HG02981 (cell line): ENCODE results near the gene CDYL2.

ENCODE experiments used
- ATAC-seq: cut with Tn5 transposase; IDR thresholded peaks from one replicate; pipeline ENCODE4 v1.9.1; 2021; ENCODE audit warnings: mild to moderate bottlenecking, moderate library complexity; ENCODE audit not compliant: unreplicated experiment

CDYL2 gene

DNA sequence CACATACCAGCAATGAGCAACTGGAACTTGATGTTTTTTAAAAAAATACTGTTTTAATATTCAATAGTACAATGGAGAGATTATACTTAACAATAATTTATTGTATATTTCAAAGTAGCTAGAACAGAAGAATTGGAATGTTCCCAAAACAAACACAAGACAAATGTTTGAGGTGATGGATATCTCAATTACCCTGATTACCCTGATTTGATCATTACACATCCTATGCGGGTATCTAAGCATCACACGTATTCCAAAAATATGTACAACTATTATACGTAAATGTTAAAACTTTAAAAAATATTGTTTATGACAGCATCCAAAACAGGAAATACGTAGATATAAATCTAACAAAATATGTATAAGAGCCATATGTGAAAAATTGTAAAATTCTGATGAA is 166.8 kb downstream of the CDYL2 start:
- ATAC-seq, result no peak

DNA sequence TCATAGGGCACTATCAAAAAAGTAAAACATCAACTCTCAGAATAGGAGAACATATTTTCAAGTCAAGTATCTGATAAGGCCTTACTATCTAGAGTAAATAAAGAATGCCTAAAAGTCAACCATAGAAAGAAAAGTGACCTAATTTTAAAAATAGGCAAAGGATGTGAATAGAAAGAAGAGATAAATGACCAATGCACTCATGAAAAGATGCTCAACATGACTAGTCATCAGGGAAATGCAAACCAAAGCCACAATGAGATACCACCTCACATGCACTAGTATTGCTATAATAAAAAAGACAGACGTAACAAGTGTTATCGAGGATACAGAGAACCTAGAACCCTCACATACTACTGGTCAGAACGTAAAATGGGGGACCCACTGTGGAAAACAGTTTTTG is 172.8 kb downstream of the CDYL2 start:
- ATAC-seq, result no peak

DNA sequence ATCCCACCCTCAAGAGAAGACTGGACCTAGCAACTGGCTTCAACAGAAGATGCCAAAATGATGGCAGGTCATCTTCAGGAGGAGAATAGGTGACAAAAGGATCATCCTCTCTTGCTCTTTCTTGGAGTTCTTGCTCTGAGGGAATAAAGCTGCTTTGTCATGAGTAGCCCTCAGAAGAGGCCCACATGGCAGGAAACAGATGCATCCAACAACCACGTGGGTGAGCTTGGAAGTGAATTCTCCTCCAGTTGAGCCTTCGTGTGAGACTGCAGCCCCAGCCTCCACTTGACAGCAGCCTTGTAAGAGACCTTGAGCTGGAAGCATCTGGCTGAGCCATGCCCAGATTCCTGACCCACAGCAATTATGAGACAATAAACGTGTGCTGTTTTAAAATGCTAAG is 176.1 kb downstream of the CDYL2 start:
- no peak for ATAC-seq

DNA sequence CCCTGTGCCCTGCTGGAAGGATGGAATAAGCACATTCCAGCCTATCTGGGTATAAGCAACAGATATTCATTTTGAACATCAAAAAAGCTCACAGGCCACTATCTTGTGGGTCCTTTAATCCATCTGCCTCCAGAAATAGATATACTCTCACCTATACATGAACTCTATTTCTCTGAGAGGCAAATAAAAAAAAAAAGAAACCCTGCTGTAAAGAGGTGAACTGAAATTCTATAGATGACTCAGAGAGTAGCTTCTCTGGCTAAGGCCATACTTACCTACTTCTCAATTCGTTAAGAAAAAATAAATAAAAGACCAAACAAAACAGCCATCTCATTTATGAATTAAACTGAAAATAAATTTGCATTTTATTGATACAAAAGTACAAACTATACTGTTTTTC is 177.3 kb downstream of the CDYL2 start:
- ATAC-seq, result peak; percentile 92

DNA sequence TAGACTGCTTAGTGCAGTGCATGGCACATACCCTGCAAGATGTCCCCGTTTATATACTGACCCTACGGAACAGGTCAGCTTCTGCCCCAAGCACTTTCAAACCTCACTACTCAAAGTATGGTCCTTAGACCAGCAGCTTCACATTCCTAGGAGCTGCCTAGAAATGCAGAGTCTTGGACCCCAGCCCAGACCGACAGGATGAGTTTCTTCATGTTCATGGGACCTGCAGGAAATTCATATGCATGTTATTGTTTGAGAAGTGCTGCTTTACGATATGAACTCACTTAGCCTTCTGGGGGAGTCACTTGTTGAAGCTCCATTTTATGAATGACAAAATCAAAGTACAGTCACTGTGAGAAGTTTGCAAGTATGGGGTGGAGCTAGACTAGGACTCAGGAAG is 181.0 kb downstream of the CDYL2 start:
- no peak for ATAC-seq

DNA sequence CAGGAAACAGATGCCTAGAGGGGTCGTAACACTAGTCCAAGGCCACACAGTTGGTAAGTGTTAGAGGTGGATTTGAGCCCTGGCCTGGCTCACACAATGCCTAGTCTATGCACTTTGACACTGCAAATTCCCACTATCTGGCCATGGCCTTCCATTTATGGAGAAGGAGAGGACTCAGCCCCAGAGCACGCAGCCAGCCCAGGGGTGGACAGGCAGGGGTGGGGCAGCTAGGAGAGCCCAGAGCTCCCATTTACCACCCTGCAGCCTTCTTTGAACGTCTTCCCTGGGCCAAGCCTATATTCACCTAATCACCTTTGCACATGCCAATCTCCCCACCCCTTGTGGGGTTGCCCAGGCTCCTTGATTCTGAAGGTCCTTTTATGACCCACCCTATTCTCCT is 182.4 kb downstream of the CDYL2 start:
- ATAC-seq, result no peak

DNA sequence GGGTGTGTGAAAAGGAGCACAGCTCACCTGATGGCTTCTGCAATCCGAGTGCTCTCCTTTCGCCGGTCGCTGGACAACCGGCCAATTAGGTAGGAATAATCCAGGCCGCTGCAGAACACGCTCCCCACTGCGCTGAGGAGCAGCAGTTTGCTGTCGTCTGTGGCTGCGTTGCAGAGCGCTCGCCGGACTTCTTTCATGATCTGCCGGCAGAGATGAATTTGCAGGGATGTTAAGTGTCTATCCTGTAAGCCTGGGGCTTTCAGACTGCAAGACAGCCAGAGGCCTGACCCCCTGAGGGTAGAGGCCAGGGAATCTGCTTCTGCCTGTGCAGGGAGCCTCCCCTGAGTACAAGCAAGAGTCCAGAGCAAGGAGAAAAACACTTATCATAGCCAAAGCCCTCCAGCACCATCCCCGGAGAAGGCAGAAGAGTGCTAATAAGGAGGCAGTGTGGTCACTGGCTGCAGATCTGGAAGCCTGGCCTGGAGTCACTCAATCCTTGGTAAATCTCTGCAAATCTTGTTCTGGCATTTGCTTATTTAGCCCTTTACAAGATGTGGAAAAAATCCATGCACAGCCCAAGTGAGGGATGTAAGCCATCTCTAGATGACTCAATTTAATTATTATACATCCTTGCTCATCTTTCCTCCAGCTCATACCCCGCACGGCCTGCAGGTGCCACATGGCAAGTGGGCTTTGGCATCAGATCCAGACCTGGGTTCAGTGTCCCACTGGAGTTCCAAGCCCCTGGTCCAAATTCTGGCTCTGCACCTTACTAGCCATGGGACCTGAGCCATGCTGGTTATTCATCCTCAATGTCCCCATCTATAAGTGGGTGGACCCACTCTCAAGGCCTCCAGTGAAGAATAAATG is 183.4 kb downstream of the CDYL2 start:
- no peak for ATAC-seq

DNA sequence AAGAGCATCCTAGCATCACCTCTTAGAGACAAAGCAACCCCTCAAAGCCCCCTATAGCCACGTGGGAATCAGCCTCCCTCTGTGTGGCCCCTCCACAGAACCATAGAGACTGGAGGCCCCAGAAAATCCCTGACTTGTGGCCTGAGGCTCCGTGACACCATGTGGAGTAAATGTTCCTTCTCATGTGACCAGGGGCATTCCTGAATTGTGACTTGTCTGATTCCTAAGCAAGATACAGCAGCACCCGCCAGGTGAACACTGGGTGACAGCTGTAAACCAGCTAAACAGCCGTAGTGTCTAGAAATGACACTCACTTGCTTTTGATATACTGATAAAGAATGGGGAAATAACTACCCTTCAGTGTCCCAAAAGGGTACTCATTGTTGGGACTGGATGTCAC is 184.6 kb downstream of the CDYL2 start:
- ATAC-seq, result no peak

DNA sequence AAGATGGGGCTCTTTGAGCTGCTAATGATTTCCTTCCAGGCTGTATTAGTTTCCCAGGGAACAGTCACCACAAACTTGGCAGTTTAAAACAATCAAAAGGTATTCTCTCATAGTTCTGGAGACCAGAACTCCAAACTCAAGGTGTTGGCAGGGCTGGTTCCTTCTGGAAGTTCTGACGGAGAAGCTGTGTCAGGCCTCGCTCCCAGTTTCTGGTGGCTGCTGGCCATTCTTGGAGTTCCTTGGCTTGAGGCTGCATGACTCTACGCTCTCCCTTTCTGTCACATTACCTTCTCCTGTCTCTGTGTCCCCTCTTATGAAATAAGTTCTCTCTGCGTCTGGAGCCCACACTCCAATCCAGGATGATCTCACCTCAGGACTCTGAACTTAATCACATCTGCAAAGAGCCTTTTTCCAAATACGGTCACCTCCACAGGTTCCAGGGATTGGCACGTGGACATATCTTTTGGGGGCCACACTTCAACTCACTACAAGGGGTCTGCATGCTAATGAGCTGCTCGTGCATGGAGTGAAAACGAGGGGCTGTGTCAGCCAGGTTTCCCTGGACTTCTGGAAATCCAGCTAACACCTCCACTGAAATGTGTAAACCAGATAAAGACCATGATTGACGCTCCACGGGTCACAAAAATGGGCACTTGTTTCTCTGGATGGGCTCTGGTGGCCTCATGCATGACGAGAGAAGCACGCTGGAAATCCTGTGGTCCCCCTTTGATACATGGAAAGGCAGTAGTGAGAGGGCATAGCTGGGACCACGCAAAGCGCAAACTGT is 185.3 kb downstream of the CDYL2 start:
- ATAC-seq, result no peak

DNA sequence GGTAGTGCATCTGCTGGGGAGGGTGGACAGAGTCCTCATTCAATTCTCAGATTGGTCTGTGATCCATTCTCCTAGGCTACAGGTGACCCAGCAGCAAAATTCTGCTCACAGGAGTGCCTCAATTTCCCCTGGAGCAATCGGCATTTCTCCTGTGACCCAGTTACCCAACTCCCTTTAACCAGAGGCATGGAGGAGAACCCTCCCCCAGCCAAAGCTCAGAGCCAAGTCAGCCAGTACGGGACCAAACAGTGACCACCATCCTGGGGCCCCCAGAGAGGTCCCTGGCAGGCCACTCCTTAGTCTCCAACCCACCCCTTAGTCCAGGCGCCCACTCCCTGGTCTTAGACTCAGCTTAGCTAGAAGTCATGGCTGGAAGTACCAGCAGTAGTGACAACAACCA is 188.0 kb downstream of the CDYL2 start:
- ATAC-seq, result no peak

DNA sequence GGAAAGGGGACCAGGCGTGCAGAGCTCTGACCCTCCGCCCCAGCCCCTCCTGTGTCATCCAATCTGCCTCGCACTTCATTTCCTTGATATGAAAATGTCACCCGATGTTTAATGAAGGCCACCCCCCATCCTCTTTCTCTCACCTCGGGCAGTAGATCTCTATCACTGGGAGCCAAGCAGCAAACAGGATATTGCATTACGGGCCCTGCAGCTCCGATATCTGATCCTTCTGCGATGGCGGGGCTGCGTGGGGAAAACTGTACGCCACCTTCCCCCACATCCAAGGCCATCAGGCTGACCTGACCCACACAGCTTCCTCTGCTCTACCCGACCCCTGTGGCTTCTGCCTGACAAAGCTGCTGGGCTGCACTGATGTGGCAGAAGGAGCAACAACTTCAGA is 188.7 kb downstream of the CDYL2 start:
- no peak for ATAC-seq

DNA sequence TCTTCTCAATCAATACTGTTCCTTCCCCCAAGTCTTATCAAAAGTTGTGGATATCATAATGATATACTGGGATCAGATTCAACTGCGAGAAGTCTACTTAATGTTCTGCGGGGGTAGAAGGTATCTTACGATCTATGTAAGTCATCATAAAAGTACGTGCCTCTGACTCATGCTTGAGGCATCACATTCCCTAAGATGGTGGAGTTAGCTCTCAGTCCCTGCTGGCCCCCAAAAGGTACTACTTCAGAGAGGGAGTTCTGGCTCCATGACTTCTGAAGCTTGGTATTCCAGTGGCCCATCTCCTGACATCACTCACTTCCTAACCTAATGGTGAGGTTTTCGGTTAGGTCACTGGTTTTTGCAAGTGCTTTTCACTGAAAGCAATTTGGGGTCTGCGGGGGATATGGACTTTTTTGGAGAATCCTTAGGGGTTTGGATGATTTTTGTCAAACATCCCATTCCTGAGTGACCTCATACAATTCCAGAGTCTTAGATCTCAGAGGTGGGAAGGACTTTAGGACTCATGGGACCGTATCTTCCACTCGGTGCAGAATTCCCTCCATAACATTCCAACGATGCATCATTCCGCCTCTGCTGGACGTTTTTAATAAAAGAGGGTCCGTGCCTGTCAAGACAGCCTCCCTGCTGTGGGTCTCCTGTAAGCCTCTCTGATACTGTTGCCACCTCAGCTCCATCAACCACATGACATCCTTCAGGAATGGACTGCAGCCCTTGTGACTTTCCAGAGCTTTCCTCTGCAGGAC is 189.3 kb downstream of the CDYL2 start:
- ATAC-seq, result no peak

DNA sequence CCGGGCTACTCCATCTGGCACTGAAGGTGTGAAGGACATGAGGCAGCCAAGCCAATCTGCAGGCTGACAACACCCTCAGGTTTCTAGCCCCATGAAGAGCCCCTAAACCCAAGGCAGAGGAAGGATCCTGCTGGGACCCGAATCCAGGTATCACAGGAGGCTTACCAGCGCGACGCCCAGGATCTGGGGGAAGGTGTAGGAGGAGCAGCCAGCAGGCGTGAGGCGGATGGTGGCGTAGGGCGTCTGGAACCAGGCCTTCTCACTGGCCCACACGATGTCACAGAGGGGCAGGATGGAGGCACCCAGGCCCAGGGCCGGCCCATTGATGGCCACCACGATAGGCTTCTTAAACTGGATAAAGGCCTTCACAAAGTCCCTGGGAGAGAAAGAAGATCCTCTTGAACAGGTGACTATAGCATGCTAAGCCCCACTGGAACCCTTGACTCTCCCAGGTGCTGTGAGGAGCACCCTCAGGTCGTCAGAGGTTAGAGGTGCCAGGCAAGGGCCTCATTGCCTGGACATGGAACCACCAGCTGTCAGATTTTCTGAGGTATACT is 191.9 kb downstream of the CDYL2 start:
- no peak for ATAC-seq

DNA sequence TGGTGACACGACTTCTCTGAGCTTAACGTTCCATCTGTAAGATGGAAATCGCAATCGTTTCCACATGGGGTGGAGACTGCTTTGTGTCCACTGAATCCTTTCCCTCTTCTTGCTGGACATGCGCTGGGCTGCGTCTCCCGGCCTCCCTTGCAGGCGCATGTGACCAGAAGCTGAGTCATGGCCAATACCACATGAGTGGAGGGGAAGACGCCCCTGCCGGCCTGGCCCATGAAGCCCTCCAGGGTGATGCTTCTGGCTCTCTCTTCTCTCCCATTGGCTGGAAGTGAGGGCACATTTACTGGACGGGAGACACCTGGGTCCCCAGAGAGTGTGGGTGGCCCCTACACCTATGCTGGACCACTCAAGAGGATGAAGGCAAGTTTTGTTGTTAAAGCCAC is 192.5 kb downstream of the CDYL2 start:
- no peak for ATAC-seq

DNA sequence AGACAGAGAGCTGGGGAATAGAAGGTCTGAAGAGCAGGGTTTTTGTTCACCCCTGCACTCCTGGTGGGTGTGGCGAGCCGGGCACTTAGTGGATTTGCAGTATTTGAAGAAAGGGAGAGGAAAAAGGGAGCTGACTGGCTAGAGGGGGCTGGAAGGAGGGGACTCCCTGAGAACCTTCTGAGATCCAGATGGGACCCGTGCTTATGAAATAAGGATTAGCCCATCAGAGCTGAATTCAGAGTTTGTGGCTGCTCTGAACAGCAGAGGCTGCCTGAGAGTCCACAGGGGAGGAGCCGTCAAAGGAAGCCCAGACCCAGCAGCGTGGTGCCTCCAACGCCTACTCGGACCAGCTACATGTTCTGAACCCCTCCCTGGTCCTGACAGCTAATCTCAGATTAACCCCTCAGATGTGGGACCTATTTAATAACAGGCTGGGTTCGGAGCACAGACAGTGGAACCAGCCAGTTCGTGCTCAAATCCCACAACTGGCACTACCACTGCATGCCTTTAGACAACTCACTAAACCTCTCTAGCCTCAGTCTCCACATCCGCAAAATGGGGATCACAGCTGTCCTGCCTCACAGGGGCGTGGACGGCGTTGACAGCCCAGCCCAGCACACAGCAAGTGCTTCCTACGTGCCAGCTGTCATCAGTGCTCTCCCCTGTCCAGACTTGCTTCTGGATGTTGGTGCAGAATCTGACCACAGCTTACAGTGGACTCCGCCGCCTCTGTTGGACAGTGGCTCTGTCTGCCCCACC is 193.0 kb downstream of the CDYL2 start:
- no peak for ATAC-seq

DNA sequence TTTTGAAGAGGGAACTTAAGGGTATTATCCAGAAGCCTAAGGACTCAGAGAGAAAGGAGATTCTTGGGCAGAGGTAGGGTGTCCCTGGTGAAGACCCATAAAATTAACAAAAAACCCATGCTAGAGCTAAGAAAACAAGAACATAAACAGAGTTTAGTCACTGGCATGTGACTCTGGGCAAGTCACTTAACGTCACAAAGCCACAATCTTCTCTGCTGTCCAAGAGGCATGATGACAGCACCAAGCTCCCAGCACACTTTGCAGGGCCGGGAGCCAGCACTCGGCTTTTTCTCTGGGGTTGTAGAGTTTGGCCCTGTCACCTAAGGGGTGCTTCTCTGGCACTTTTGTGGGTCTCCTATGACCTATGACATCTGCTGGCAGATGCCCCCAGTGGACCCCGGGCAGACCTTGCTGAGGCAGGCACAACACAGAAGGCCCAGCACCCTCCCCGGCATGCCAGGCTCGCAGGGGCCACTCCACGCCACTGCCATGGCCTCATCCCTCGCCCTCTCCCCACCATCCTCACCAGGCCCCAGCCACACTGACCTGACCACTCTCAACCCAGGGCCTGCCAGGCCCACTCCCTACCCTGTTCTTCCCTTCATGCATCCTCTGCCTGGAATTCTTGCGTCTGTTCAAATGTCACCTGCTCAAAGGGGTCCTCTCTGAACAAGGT is 193.8 kb downstream of the CDYL2 start:
- no peak for ATAC-seq

DNA sequence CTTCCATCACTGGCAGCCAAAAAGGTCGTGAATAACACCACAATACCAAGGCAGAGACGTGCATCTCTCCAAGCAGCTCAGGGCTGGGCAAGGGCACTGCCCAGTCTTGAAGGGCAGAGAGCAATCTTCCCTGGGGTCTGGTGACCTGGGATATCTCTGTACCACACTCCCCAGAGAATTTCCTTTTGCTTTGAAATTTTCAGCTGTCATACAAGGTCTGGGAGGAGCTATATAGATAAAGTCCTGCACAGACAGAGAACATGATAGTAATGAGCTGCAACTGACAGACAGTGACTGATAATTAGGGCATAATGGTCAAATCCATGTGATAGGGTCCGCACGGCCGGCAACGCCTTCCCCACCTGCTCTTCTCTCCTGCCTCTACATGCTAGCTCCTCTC is 195.5 kb downstream of the CDYL2 start:
- ATAC-seq, result no peak

DNA sequence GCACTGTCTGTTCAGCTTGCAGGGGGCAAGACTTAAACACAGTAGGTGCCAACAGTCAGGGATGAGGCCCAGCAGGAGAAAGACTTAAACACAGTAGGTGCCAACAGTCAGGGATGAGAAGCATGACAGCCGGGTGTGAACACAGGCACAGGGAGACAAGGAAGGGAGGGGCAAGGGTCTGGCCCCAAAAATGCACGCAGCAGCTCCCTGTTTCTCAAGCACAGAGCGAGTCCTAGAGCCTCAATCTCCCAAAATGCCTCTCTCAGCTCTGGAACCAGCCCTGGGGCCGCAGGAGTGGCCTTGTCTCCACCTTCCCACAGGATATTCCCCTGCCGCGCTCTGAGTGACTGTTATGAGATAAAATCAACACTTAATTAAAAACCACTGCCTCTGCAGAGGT is 197.2 kb downstream of the CDYL2 start:
- ATAC-seq, result no peak

DNA sequence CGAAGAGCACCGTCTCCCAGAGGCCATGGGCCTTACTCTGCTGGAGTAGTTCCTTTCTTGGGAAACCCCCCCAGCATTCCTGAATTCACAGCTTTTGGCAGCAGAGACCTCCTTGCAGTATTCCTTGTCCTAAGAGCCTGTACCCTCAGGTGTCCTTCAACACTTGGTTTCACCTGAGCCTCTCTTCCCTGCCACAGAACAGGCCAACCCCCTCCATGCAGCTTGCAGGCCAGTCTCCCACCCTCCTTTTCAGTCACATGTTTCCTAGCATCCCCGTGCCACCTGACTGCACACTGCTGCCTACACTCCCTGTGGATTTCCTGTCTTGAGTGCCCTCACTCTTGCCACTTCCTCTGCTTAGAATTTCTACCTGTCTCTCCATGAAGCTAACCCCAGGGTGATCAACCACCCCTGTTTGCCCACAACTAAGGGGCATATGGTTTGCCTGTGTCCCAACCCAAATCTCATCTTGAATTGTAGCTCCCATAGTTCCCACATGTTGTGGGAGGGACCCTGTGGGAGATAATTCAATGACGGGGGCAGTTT is 198.1 kb downstream of the CDYL2 start:
- ATAC-seq, result no peak
